GM19324 (cell line): Measurements from ENCODE around the gene EIF4B.
"Not testable (repeated sequence)": the region's sequence is repeated elsewhere in the genome, so short reads cannot be mapped to it uniquely, and the experiment has no call there.

Experiments
- ATAC-seq: cut with Tn5 transposase; IDR thresholded peaks from one replicate; pipeline ENCODE4 v1.9.1; 2021; ENCODE audit warnings: mild to moderate bottlenecking, moderate library complexity; ENCODE audit not compliant: unreplicated experiment, low FRiP score

The EIF4B gene

DNA sequence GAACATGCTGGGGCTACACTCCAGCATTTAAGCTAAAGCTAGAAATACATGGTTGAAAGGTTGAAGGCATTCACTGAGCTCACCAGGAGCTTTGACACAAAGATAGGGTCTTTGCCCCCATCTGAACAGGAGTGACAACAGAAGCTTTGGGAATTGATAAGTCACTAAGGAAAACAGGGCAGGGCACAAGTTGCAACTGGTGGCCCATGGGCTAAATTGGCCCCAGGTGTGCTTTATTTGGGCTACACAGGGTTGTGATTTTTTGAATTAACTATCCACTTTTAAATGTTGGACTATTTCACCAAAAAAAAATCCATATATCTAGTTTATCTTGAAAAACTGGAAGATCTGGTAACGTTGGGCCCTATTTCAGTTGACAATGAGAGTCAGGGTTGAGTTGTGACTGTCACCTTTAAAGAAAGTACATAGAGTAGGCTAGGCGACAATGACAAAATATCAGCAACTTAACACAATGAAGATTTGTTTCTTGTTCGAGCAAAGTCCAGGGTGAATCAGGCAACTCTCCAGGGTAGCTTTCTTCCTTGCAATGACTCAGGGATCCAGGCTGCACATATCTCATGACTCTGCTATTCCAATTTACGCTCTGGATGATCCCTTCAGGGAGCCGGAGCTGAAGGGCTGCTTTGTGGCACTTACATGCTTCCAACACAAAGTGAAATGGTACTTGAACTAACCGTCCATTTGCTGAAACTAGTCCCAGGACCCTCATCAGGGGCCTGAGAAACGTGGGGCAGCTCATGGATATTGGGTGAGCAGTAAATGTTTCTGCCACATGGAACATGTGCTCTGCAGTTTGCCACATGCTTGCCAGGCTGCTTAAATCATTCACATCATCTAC, 13.3 kb upstream of the EIF4B start:
- ATAC-seq = no peak

DNA sequence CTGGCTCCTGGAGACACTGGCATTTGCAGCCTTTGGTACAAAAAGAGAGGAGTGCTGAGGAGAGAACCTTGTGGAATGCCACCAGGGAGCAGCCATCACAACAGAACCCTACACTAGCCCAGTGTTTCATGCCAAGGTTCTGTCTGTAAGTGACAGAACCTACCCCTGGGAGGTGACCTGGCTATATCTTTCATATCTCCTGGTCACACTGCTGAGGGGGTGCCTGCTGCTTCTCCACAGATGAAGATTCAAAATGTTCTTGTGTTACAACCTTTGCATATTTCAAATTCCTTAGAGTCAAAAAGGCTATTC, 12.7 kb upstream of the EIF4B start:
- ATAC-seq = no peak

DNA sequence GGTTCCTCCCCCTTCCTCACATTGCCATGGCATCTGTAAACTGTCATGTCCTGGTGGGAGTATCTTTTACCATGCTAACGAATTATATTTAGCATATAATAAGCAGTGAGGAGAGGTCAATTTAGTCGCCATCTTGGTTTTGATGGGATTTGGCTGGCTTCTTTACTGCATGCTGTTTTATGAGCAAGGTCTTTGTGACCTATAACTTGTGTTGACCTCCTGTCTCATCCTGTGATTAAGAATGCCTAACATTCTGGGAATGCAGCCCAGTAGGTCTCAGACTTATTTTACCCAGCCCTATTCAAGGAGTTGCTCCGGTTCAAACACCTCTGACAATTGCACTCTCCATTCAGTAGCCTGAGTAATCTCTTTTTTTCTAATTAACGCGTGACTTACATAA, 2.1 kb upstream of the EIF4B start:
- no peak for ATAC-seq

DNA sequence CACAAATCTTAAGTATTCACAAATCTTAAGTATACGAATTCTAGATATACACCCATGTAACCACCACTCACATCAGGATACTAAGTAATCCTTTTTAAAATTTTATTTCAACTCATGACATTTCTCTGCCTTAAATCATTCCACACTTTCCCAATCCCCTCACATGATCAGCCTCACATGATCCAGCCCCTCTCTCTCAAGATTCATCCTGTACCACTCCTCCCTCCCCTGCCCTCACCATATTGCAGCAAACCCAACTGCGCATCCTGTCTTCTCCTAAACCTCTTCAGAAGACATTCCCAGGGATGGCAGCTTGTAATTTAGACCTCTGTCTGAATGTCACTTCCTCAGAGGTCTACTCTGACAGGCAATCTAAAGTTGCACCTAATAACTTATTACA, 1.7 kb upstream of the EIF4B start:
- ATAC-seq = no peak

DNA sequence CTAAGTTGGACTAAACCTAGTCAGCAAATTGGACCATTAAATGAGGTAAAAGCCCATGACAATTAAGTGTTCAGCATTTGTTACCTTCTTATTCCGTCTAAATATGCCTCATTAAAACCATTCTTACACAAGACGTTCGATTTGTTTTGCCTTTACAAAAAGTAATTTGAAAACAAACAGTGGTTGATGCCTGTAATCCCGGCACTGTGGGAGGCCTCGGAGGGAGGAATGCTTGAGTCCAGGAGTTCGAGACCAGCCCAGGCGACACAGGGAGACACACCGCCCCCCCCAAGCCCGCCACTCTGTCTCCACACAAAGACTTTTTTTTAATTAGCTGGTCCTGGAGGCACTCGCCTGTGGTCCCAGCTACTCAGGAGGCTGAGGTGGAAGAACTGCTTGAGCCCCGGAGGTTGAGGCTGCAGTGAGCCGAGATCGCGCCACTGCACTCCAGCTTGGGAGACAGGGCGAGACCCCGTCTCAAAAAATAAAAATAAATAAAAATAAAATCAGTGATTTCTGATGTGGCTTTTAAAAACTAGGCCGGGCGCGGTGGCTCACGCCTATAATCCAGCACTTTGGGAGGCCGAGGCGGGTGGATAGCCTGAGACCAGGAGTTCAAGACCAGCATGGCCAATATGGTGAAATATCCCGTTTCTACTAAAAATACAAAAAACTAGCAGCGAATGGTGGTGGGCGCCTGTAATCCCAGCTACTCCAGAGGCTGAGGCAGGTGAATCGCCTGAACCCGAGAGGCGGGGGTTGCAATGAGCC, 856 bp upstream of the EIF4B start:
- ATAC-seq = no peak

DNA sequence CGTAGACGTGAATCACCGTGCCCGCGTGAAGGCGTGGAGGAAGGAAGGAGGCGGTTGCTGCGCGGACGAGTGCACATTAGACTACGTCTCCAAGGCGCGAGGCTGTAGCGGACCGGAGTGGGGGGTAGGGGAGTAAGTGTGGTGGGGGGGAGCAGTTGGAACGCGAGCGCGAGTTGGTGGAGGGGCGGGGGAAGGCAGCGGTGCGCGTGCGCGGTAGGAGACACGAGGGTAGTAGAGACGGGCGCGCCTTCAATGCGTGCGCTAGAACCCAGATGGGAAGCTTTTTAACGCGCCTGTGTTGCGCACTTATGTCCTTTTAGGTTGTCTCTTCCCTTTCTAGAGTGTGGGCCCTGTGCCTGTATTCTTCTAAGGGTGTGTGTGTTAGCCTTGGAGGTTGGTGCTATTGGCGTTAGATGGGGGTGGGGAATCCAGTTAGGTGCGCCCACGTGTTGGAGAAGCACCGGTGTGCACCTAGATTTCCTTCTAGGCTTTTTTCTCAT, 604 bp downstream of the EIF4B start:
- ATAC-seq = no peak

DNA sequence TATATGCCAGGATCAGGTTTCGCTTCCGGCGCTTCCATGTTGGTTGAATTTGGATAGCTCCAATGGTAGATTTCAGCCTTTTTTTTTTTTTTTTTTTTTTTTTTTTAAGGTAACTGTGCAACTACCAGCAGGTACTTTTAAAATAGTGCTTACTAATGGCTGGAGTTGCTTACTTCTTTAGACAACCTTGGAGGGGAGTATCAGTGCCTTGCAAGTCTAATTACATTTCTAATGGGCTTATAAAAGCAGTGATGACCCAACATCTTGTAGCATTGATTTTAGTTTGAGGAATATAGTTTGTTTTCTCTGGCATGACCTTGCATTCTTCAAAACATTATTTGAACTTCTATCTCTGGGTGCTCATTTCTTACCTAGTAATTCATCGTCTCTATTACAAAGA, 1.1 kb downstream of the EIF4B start:
- no peak for ATAC-seq

DNA sequence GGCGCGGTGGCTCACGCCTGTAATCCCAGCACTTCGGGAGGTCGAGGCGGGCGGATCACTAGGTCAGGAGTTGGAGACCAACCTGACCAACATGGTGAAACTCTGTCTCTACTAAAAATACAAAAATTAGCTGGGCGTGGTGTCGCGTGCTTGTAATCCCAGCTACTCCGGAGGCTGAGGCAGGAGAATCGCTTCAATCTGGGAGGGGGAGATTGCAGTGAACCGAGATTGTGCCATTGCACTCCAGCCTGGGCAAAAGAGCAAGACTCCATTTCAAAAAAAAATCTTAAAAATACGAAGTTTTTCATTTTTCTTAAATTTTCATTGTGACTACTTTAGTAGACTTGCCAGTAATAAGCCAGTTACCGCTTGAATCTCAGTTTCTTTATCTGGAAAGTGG, 2.5 kb downstream of the EIF4B start:
- ATAC-seq = not testable (repeated sequence)

DNA sequence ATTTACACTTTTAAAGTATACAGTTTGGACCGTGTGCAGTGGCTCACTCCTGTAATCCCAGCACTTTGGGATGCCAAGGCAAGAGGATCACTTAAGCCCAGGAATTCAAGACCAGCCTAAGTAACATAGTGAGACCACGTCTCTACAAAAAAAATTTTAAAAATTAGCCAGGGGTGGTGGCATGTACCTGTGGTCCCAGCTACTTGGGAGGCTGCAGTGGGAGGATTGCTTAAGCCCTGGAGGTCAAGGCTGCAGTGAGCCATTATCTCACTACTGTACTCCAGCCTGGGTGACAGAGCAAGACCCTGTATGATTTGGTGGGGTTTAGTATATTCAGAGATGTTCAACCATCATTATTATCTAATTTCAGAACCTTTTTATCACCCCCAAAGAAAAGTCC, 4.7 kb downstream of the EIF4B start:
- ATAC-seq = no peak

DNA sequence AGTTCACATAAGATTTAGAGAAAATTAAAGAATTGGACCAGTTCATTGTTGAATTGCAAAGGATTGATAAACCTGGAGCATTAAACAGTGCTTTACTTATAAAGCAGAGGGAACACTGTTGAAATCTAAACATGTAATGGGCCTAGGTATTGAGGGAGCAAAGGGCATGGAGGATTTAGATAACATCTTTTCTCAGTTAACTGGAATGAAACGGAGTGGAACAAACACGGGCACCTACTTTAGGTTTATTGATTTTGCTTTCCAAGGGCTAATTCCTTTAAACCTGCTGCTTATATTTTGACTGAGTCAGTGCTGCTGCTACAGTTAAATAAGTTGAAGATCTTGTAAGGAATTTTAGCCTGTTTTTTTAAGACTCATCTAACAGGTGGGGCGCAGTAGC, 5.6 kb downstream of the EIF4B start:
- ATAC-seq = no peak

DNA sequence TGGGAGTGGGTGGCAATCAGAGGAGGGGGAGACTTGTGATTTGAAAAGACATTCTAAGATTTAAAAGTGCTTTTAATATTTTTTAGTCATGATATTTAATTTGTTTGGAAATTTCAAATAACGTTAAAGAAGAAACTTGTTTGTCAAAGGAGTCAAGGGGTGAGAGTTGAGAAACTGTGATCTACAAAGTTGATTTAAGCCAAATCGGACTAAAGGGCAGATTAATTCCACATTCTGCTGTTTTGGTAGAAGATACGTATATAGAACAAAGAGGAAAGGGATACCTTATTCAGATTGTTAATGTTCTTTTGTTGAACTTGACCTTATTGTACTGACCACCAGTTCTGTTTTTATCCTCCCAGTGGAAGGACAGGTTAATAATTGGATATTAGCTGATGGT, 6.7 kb downstream of the EIF4B start:
- no peak for ATAC-seq

DNA sequence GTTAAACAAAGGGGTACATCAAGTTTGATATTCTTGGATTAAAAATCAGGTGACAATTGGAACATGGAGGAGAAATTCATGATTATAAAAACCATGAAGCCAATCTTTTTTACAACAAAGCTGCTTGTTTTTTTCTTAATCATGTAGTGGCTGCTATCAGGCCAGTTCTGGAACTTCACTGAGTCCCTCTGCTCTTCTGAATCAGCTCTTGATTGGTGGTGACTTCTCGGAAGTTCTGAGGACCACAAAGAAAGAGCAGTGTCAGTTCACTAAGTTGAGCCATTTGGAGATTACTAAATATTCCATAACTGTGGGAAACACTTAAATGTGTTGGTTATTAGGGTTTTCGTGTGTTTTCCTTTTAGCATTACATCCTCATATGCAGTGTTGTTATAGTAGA, 8.5 kb downstream of the EIF4B start:
- no peak for ATAC-seq

DNA sequence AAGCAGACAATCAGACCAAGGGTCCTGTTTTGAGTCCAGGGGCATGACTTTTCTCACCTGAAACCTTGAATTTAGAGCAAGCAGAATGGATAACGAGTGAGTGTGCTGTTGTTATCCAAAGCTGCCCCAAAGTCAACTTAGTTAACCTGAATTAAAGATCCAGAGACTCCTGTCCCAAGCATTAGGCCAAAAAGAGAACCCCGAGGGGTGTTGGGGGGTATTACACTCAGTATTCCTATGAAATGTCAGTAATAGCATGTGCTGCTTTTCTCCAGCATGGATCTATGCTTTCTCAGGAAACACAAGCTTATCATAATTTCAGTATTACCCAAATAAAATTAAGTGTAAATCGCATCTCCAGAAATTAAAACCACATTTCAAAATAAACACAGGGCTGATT, 19.0 kb downstream of the EIF4B start:
- no peak for ATAC-seq

DNA sequence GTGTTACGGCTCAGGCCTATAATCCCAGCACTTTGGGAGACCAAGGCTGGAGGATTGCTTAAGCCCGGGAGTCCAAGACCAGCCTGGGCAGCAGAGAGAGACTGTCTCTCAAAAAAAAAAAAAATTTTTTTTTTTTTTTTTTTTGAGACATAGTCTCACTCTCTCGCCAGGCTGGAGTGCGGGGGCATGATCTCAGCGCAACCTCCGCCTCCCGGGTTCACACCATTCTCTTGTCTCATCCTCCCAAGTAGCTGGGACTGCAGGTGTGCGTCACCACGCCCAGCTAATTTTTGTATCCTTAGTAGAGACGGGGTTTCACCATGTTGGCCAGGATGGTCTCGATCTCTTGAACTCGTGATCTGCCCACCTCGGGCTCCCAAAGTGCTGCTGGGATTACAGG, 20.8 kb downstream of the EIF4B start:
- not testable (repeated sequence) for ATAC-seq

DNA sequence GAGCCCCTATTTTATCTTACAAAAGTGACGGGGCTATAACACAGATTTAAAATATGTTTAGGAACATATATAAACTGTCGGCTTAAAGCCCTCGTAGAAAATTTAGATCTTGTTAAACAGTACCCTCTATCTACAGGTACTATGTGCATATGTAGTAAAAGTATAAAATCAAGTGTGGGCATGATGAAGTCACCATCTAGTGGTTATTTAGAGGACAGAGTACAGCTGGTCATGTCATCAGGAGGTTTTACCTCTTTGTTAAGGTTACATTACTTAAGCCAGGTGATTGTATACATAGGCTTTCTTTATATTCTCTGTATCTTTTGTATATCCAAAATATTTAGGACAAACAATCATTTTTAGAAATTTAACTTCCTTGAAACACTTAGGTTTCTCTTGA, 25.4 kb downstream of the EIF4B start:
- no peak for ATAC-seq

DNA sequence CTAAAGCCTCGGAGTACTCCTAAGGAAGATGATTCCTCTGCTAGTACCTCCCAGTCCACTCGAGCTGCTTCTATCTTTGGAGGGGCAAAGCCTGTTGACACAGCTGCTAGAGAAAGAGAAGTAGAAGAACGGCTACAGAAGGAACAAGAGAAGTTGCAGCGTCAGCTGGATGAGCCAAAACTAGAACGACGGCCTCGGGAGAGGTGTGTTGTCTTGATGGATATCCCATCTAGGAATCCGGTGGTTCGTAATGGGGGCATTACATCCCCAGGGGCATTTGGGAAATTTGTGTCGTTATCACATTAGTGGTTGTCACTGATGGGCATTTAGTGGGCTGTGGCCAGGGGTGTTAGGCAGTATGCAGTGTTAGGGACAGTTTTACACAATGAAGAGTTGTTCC, 27.6 kb downstream of the EIF4B start:
- ATAC-seq = not testable (repeated sequence)

DNA sequence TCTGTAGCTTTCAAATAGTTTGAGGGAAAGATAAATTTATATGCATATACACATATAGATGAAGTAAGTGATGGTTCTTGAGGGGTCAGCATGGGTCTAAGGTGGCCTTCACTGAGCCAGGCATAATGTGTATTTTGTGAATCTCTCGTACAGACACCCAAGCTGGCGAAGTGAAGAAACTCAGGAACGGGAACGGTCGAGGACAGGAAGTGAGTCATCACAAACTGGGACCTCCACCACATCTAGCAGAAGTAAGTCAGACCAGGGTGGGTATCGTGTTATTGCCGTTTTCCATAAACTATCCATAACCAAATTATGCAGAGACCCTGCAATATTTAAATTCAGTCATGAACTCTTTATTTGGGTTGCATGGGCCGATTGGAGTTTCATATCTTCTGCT, 28.2 kb downstream of the EIF4B start:
- ATAC-seq = no peak

DNA sequence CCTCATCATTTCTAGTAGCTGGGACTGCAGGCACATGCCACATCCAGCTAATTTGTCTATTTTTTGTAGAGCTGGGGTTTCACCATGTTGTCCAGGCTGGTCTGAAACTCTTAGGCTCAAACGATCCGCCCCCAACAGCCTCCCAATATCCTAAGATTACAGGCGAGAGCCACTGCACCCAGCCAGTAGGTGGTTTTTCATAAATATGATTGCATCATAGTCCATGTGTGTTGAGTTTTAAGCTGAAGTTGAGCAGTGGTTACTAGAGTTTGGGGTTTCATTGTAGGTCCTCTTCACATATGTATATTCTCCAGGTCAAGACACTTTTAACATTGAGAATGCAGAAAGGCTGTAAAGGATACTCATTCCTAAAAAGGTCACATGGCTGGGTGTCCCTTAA, 30.5 kb downstream of the EIF4B start:
- no peak for ATAC-seq

DNA sequence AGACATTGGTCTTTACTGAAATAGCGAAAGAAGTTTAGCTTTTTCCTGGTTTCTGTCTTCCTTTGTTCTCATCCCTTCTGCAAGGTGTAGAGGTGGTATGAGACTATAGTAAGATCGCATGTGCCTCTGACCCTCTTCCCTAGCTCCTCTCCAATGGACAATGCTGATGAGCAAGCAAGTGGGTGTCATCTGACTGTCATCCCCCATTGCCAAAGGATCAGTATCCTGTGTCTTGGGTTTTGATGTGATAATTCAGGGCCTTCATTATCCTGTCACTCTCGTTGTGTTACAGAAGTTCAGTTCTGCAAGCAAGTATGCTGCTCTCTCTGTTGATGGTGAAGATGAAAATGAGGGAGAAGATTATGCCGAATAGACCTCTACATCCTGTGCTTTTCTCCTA, 33.6 kb downstream of the EIF4B start:
- ATAC-seq = no peak

DNA sequence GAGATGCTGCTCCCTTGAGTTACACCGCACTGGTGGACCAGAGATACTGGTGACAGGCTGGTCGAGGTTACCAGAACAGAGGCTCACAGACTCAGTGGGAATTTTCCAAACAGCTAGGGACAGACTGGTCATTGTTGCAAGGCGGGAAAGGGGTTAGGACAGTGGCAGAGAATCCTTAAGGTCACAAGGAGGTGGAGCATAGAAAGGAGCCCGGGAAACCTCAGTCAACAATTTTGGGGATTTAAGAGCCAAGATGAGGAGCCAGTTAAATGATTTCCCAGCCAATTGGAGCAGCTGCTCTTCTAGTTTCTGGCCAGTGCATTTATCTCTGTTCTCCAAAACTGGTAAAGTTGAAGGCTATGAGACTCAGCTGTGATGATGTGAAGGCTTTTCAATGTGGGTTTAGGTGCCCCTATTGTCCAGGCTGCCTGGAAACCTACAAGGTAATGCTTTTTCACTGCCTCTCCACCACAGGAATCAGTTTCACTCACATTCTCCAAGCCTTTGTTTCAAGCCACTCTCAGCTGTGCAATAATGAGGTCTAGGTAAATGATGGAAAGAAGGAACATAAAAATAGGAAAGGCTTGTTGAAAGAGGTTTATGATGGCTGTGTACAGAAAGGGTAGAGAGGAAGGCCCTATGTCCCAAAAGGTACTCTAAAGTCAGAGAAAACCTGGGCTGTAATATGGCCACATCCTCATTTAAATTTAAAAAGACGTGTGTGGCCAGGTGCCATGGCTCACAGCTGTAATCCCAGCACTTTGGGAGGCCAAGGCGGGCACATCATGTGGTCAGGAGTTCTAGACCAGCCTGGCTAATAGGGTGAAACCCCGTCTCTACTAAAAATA, 36.6 kb downstream of the EIF4B start:
- ATAC-seq = no peak

DNA sequence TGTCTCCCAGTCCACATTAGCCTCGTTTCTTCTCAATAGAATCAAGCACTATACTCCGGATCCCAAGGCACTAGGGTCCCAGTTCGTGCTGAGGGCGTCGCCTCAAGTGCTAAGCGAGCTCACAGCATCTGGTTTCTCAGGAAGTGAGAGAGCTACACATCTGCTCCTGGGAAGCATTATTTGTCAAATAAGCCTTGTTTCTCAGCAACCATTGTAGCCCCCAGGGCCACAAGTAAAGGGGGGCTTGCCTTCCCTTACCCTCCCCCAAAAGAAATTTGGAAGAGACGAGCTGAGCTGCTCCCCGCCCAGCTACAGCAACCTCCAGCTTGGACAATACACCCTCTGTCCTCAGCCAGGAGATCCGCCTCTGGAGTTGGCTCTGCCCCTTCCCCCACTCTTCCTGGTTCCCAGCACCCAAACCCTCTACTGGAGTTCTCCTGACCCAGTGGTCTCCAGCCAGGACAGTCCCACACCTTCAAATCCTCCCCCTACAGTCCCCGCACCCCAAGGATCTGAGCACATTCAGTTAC, 37.9 kb downstream of the EIF4B start:
- no peak for ATAC-seq
